GM04503 (cell line): ENCODE results near the gene ZNF436.
"Not testable (repeated sequence)": the region's sequence is repeated elsewhere in the genome, so short reads cannot be mapped to it uniquely, and the experiment has no call there.

ENCODE experiments used
- DNase-seq: peaks from one replicate; pipeline ENCODE4 v3.0.0-alpha.2; 2012; ENCODE audit warnings: low read depth

ZNF436 gene

DNA sequence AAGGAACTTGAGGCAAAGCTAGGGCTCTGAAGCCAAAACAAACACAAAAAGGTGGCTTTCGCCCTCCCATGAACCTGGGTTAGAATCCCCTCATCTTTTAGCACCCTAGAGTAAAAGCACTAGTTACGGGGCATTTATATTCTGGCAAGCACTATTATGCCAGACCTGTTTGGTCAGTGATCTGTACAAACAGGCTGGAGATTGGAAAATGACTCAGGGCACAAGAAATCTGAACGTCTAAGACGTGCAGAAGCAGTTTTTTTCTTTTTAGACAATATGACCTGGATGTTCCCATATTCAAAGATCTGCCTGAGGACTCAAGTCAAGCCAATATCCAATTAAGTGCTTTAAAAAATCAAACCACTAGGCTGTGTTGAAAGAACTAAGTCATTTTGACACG is 3.0 kb downstream of the ZNF436 start:
- no peak for DNase-seq

DNA sequence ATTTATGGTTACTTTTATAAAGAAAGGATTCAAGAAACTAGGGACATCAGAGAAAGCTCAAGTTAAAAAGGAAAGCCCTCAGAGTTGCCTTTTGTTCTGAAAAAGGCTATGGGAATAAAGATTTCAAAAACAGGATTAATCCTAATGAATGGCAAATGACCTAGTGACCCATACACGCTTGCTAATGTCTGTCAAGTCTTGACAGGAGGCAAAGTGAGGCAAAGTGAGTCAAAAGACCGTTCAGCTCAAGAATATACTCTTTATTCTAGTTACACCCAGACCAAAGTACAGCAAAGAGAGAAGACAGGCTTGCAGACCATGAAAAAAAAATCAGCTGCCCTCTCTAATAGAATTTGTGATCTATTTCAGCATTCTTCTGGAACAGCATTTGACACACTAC is 3.5 kb downstream of the ZNF436 start:
- DNase-seq, result no peak

DNA sequence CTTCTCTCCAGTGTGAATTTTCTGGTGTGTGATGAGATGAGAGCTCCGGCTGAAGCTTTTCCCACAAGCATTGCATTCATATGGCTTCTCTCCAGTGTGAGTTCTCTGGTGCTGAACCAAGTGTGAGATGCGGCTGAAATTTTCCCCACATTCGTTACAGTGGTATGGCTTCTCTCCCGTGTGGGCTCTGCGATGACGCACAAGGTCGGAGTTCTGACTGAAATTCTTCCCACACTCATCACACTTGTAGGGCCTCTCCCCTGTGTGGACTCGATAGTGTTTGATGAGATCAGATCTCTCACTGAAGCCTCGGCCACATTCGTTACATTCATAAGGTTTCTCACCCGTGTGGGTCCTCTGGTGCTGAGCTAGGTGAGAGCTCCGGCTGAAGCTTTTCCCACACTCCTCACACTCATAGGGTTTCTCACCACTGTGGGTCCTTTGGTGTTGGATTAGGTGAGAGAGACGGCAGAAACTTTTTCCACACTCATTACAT is 7.4 kb downstream of the ZNF436 start:
- DNase-seq, result no peak

DNA sequence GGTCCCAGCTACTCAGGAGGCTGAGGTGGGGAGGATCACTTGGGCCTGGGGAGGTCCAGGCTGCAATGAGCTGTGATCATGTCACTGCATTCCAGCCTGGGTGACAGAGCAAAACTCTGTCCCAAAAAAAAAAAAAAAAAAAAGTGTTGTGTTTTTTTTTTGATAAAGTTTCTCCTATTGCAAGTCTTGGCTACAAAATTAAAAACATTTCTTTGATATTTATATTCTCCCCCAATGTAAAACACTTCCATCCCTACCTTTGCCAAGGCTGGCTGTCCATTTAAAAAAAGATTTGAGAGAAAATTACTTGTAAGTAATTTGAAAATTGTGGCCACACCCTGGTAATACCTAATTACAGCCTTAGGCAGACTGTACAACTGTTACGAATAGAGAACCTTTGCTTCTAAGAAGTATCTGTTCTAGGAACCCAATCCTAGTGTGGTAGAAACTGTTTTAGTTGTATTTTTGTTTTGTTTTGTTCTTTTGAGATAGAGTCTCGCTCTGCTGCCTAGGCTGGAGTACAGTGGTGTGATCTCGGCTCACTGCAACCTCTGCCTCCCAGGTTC is 11.2 kb downstream of the ZNF436 start:
- no peak for DNase-seq

DNA sequence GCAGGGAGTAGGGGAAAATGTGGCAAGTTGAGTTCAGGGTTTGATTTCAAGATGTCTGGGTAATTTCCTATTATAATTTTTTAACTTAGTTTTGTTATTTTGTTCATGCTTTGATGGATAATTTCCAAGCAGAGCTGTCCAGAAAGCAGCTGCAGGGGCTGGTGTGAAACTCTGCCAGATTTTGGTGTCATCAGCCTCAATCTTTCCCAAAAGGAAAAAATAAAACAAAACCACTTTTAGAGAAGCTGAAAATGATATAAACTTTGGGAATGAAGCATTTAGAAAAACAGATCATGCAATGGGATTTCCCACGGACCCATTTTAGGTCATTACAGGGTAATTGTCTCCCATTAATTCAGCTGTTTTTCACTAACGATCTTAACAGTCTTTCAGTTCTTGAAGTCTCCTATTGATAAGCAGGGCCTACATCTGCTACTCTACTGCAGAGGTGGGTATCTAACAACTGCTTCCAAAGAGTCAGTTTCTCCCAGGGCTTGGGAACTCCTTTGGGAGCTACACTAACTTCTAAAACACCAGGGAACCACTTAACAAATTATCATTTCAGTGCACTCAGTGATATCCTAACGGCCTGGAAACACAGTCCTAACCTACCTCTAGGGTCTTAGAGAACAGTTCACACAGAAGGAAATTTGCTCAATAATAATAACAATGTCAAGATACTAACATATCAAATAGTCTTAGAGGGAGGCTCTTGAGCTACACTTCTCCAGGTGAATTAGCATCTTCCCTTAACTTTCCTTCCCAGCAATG is 12.3 kb downstream of the ZNF436 start:
- DNase-seq, result no peak

DNA sequence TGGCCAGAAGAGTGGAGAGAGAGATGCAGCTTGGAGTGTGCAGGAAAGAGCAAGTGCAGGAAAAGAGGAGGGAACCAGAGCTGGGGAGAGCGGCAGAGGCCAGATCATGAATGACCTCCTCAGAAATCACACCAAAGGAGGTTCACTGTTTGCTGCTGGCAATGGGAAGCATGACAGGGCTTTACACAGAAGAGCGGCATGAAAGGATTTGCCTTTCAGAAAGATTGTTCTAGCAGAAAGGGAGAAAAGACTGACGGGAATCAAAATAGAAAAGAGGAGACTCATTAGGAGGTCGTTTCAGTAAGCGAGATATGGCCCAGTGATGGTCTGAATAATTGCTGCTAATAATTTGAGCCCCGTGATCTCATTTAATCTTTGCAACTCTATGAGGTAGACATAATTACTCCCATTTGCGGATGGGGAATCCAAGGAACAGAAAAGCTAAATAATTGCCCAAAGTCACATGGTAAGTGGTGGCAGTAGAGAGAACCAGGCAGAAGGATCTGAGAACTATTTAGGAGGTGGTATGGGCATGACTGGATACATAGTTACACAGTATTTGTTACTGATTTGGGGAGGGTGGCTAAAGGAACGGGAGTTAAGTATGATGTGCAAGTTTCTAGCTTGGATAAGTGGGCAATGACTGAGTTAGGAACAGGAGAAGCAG is 13.0 kb downstream of the ZNF436 start:
- no peak for DNase-seq

DNA sequence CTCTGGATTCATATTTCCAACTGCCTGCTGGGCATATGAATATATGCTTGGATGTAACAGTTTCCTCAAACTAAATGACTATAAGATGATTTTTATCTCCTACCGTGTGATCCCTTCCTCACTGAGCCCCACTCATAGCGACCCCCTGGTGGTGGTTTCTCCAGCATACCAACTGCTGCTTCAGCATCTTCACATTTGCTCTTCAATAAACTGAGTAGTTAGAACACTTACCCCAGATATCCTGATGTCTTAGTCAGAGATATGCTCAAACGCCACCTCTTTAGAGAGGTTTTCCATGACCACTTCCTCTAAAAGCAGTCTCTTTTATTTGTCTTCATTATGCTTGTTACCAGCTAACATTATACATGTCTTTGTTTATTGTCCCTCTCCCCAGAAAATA is 15.4 kb downstream of the ZNF436 start:
- no peak for DNase-seq

DNA sequence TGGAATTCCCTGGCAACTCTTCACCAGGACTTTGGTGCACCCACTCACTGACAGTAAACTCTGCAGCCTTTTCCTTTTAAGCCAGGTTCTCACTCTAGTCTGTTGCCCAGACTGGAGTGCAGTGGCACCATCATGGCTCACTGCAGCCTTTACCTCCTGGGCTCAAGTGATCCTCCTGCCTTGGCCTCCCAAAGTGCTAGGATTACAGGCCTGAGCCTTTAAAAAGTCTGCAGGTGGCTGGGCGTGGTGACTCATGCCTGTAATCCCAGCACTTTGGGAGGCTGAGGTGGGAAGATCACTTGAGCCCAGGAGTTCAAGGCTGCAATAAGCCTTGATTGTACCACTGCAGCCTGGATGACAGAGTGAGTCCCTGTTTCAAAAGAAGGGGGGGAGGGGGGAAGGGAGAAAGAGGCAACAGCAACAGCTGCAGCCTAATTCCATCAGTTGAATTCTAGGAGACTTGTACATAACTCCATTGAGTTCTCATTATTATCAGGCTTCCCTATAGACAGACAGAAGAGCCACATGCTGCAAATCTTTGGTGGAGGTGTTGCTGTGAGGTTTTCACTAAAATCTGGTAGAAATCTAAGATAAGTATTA is 17.4 kb downstream of the ZNF436 start:
- DNase-seq, result no peak

DNA sequence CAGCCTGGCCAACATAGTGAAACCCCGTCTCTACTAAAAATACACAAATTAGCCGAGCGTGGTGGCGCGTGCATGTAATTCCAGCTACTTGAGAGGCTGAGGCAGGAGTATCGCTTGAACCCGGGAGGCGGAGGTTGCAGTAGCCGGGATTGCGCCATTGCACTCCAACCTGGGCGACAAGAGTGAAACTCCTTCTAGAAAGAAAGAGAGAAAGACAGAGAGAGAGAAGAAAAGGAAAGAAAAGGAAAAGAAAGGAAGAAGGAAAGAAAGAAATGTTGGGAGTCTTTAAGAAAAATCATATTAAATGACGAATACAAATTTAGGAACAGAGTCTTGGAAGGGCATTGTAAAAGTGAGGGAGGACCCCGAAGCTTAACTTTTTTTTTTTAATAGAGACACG is 23.7 kb downstream of the ZNF436 start:
- no peak for DNase-seq

DNA sequence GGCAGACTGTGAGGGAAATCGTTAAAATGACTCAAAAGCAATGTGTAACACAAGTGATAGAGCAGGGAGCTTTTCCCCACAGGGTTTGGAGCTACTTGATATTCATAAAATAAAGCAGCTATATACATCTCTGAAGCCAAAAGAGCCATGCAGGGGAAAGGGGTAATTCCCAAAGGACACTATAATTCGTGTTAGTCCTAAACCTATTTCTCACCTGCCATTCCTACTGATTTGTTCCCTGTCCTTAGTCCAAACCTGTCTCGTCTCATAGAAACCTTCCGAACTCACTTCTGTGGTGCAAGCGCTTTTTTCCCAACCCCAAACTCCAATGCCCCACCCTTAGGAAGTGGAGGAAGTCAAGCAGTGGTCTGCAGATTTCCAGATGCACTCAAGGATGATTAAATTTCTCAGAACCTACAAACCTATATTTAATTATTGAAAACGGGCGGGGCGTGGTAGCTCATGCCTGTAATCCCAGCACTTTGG is 24.6 kb downstream of the ZNF436 start:
- DNase-seq, result no peak

DNA sequence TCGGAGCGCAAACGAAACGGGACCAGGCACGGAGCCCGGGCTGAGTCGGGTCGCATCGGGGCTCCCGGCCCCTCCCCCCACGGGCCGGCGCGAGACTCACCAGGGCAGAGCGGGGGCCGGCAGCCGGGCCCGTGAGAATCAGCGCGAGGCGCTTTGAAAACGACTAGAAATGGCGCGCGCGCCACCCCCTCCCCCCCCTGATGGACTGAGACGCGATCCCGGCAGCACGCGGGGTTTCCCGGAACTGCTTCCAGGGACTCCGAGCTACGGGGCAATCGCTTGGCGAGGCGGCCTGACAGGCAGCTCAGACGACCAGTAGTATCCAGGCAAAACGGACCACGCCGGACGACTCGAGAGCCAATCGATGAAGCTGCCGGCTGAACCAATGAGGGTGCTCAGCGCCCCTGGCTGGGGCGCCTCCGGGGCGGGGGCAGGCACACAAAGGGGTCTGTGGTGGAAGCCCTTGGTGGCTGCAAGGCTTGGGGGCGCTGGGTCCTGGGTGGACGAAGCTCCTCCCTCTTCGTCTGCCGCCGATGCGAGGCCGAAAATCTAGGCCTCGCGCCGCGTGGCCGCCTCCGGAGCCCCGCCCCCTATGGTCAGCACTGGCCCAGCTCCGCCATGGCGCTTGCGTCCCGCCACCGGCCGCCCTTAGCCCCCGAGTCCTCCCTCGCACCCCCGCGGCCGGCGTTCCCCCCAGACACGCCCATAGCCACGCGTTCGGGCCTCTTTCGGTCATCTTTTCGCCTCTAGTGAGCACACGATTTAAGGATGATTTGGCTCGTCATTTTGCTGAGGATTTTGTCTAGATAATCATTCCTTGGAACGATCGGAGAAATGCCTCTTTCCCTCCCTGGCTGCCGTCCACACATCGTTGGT is 25.3 kb downstream of the ZNF436 start, which contains the start of gene HNRNPR:
Gene HNRNPR (minus strand): TSS at position 174 of the 876 bp plus-strand sequence. CDS start 3,276 bp downstream, outside the sequence.
- DNase-seq, result peak; percentile 99

DNA sequence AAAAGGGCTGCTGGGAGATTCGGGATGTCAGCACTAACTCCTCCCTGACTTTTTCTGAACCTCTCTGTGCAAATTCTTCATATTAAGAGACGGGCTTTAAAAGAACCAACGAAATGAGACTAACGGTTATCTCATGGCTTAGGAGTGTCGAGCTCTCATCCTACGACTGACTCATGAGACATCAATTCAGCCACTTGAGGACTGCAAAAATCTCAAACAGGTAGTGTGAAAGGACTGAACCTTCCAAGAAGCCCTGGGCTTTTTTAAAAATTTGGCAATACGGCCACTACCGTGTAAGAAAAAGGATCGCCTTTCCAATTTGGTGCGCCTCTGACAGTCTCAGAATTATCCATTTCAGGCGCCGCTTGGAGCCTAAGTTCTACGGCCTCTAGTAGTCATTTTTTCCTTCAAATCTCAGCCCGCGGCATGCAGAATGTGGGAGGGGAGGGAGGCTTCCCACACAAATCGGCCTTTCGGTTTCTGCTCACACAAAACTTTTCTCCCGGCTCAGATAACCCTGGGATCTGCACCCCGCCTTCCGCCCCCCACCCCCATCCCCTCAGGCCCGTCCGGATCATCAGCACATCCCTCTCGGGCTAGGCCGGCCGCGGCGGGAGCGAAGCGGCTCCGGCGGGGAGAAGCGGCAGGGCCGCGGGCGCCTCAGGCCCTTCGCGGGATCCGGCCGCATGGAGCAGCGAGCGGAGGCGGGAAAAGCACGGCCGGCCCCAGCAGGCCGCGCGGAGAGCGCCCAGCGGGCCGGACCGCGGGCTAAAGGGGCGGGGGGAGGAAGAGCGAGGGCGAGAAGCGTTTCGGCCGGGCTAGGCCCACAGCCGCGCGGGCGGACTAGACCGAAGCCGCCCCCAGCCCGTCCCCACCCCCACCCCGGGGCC is 26.2 kb downstream of the ZNF436 start:
- peak; percentile 54 for DNase-seq

DNA sequence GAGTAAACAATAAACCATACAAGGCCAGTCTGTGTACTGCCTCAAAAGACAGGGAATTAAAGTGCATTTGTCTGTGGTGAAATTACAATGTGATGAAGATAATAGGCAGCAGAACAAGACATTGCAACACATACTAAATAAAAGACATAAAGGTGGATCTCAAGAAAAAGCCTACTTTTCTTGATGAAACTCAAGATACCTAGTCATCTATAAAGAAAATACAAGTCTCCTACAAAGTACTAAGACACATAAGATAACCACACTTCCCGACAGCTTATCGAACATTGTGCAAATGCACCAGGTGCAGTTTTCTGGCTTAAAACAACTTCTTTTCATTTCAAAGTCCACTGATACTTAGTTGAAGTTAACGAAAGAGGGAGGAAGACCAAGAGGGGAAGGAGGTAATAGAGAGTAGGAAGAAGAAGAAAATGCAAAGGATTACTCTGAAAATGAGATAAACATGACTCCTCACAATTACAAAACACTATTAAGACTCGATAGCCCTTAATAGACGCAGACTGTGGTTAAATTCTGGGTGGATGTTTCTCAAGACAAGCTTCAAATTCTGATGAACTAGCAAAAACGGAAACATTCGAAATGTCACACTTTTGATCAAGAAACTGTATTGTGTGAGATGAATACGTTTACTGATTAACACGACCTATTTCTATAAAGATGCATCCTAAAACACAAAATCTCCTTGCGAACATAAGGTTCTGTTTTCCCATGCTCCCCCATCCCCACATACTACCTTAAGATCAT is 27.5 kb downstream of the ZNF436 start:
- DNase-seq, result no peak

DNA sequence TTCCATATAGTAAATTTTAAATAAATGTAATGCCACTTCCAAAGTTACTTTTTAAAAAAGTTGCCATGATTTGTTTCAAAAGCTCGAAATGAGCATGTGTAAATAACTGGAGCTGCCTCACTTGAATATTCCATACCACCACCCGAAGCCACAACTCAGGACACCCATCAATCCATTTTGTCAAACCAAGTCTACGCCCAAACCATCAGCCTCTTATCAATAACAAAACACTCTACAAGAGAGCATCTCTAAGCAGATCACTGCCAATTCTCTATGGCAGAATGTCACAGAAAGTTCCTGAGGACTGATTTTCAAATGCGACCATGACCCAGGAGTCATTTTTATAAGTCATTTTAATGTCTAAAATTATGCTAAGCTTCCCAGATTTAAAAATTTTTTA is 30.0 kb downstream of the ZNF436 start:
- DNase-seq, result no peak

DNA sequence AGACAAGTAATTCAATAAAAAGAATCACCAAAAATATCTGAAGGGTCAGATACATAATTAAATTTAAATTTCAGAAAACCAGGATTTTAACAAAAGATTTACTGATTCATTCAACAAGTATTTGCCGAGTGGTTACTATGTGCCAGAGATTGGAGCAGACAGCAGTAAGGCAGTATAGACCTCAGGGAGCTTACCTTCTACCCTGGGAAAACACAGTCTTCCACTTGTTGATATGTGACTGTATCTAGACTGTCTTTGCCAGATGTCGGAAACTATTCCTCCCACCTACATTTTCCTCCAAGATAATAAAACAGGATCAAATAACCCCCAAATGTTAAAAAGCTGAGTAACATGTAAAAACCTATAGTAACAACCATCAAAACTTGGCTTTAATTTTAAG is 31.8 kb downstream of the ZNF436 start:
- DNase-seq, result no peak

DNA sequence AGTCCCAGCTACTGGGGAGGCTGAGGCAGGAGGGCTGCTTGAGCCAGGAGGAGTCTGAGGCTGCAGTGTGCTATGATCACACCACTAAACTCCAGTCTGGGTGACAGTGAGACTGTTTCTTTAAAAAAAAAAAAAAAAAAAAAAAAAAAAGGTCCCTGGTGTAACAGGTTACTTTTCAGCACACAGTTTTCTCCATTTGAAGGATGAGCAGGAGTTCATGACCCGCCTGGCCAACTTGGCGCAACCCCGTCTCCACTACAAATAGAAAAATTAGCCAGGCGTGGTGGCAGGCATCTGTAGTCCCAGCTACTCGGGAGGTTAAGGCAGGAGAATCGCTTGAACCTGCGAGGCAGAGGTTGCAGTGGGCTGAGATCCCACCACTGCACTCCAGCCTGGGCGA is 37.9 kb downstream of the ZNF436 start:
- DNase-seq, result no peak

DNA sequence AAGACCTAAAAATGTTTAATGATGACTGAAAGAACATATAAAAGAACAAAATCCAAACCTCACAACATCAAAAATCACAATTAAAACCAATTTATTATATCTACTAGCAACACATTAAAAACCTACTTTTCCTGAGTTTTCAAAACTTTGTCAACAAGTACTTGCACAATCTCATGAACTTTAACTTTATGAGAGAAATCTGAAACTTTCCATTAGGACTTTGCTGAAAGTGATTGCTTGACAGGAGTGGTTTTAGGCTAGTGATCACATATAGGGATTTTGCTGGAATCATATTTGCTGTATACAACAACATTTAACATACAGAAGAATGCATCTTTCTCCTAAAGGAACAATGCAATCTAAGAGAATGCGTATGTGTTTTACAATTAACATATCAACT is 38.8 kb downstream of the ZNF436 start:
- no peak for DNase-seq

DNA sequence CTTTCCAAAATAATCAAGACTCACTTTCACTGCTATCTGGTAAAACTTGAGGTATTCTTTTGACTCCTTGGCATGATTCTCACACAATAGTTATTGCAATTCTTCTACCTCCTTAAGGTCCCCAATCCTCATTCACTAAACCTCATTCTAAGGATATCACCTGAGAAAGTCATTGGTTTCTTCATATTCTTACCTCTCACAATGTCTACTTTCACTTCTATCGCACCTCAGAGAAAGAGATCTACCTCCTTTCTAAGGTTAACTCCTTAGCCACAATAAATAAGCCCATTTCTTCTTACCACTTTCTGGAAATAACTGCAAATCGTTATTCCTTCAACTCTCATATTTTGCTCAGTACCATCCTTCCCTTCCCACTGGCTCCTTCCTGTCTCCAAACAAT is 44.2 kb downstream of the ZNF436 start:
- no peak for DNase-seq

DNA sequence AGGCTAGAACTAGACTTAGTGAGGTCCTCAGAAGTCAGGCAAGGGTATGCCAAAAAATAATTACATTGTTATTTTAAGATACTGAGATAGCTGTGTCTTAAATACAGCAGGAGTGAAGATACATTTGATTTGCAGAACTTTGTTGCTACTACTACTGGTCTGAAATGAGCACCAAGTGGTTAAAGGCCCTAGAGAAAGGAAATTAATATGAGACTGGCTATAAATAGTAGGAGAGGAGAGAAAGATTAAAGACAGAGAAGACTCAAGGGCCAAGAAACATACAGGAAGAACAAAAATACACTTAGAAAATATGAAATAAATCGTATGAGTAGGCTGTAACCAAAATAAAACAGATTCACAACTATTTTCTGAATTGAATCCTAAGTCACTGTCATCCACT is 46.9 kb downstream of the ZNF436 start:
- DNase-seq, result no peak

DNA sequence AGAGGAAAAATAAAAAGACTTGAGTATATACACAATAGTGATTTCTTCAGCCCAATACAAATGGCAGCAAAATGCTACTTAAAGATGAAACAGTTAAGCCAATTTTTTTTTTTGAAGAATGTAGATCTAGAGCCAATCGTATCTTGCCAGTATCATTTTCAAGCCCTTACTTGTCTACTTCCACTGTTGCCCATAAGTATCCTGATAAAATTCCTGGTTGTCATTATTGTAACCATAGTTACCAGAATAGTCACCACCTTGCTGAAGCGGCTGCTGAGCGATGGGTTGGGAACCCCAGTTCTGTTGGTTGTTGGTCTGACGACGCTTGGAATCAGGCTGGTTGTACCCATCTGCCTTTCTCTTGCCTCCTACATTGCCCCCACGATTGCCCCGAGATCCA is 59.4 kb downstream of the ZNF436 start:
- DNase-seq, result not testable (repeated sequence)
